Caco-2 (cell line): ENCODE measurements around the gene GALNT17. TPM values are rescaled to one million over a fixed set of nuclear protein-coding genes. Genes with fewer than 3 reads are reported as not detected.

Experiments
- BruUV-seq: library from RNA; stranded (reverse); fragments of 400-500 nt; replicated peaks from 2 replicates; lab custom pipeline; 2021; lab: Mats Ljungman, UMichigan
- CTCF ChIA-PET: fragments of 300-600 bp; sonication (Branson Sonifier 250); formaldehyde crosslinking; loops from one replicate; lab custom pipeline; 2022; ENCODE audit warnings: antibody characterized with exemption; lab: Charles Lee
- POLR2A ChIA-PET: fragments of 300-600 bp; sonication (Branson Sonifier 250); formaldehyde crosslinking; loops from one replicate; lab custom pipeline; 2022; ENCODE audit warnings: antibody characterized with exemption; lab: Charles Lee
- DNase-seq, 2 experiments: peaks; one replicate each; pipeline versions ENCODE4 v3.0.0 to v3.0.0-alpha.2; 2020 to 2022
- H3K27me3 ChIP-seq: replicated peaks from 2 replicates; pipeline ENCODE4 v1.6.0; 2011; ENCODE audit warnings: low read length; ENCODE audit not compliant: control insufficient read depth, insufficient read depth
- H3K36me3 ChIP-seq: 2 replicates; pipeline ENCODE4 v1.5.1; 2011; ENCODE audit warnings: low read length; ENCODE audit not compliant: control insufficient read depth, insufficient read depth
- H3K4me1 ChIP-seq: fragments of 250-450 bp; sonication (Bioruptor Pico); 2 replicates; pipeline ENCODE4 v1.5.1; 2020; ENCODE audit warnings: mild to moderate bottlenecking
- H3K4me3 ChIP-seq: 2 replicates; pipeline ENCODE4 v1.5.1; 2011; ENCODE audit warnings: low read depth, mild to moderate bottlenecking, control low read depth, low read length
- H3K9me3 ChIP-seq: fragments of 250-450 bp; sonication (Bioruptor Pico); 2 replicates; pipeline ENCODE4 v1.5.1; 2020; ENCODE audit warnings: mild to moderate bottlenecking, moderate library complexity
- H3K27ac Mint-ChIP-seq: one replicate; pipeline ENCODE4 v1.8.0; 2022; ENCODE audit warnings: mixed read lengths; ENCODE audit not compliant: unreplicated experiment
- H3K27me3 Mint-ChIP-seq: one replicate; pipeline ENCODE4 v1.8.0; 2022; ENCODE audit warnings: mixed read lengths; ENCODE audit not compliant: insufficient read depth, unreplicated experiment
- H3K36me3 Mint-ChIP-seq: one replicate; pipeline ENCODE4 v1.8.0; 2022; ENCODE audit warnings: mild to moderate bottlenecking, mixed read lengths; ENCODE audit not compliant: insufficient read depth, unreplicated experiment
- H3K4me1 Mint-ChIP-seq: one replicate; pipeline ENCODE4 v1.8.0; 2022; ENCODE audit warnings: low read depth, mixed read lengths; ENCODE audit not compliant: unreplicated experiment
- H3K4me3 Mint-ChIP-seq: one replicate; pipeline ENCODE4 v1.8.0; 2022; ENCODE audit warnings: mild to moderate bottlenecking, moderate library complexity, mixed read lengths; ENCODE audit not compliant: unreplicated experiment
- H3K9me3 Mint-ChIP-seq: one replicate; pipeline ENCODE4 v1.8.0; 2022; ENCODE audit warnings: mixed read lengths; ENCODE audit not compliant: unreplicated experiment
- CTCF ChIP-seq, 2 experiments: fragments of 200-600 bp in 1 of 2; IDR thresholded peaks; 1 replicate in 1 of 2; 2 replicates in 1 of 2; pipeline versions ENCODE4 v1.5.1 to v1.8.0; 2011 to 2022; ENCODE audit warnings: antibody characterized with exemption in 1 of 2, control low read depth in 1 of 2, inconsistent platforms in 1 of 2, low read depth in 1 of 2, low read length in 1 of 2, mild to moderate bottlenecking in 1 of 2, moderate library complexity in 1 of 2; ENCODE audit not compliant: insufficient read depth in 1 of 2, severe bottlenecking in 1 of 2, unreplicated experiment in 1 of 2
- intact Hi-C: fragments of 100-400 bp; cut with micrococcal nuclease; formaldehyde crosslinking; loops from one replicate; pipeline ENCODE4 v1.10.0; 2022; ENCODE audit not compliant: unreplicated experiment
- total RNA-seq: library from RNA; stranded (reverse); gene quantifications from 2 replicates; pipeline ENCODE4 v1.2.3, GENCODE V29; 2022

GALNT17 gene
- total RNA-seq, 1 experiment from 2014 or later = not detected

DNA sequence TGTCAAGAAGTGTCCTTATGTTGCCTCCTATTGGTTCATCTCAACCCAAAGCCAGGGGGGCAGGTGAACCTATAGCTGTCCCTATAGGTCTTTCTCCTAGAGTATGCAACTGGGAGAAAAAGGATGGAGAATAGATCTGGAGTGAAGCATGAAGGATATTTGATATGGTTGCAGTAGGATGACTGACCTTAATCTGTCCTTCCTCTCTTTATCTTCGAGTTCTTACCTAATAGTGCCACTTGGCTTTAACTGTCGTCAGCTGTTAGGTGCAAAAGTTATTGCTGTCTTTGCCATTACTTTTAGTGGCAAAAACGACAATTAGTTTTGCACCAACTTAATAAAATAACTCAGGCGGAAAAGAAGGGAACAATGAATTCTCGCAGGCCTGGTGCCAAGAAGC lies 196.0 kb downstream of the GALNT17 start:
- ChIA-PET POLR2A (no interaction called here), CTCF (no interaction called here)
- no TSS peak for BruUV-seq
- H3K27ac Mint-ChIP-seq = no peak overlapping the region
- no peak overlapping the region for H3K4me3 Mint-ChIP-seq
- H3K4me1 Mint-ChIP-seq = no peaks in the 10 kb centered on the region
- no peaks in the 10 kb centered on the region for H3K27me3 Mint-ChIP-seq
- H3K9me3 Mint-ChIP-seq = peaks cover 10% of the 10 kb centered on the region
- no peaks in the 10 kb centered on the region; the same call in 1 of the 2 replicates for H3K9me3 ChIP-seq
- H3K36me3 Mint-ChIP-seq = no peaks in the 10 kb centered on the region
- intact Hi-C loops = no loop called here
- no peak for DNase-seq
- no peak overlapping the region for H3K4me3 ChIP-seq
- H3K36me3 ChIP-seq = no peaks in the 10 kb centered on the region
- H3K4me1 ChIP-seq = no peaks in the 10 kb centered on the region
- no peaks in the 10 kb centered on the region for H3K27me3 ChIP-seq
- no peak for TF ChIP-seq CTCF (IDR thresholded peaks at IDR 0.05; ENCODE audit: insufficient read depth in 1 of 2, low read depth in 1 of 2, low read length in 1 of 2, severe bottlenecking in 1 of 2, unreplicated experiment in 1 of 2)

DNA sequence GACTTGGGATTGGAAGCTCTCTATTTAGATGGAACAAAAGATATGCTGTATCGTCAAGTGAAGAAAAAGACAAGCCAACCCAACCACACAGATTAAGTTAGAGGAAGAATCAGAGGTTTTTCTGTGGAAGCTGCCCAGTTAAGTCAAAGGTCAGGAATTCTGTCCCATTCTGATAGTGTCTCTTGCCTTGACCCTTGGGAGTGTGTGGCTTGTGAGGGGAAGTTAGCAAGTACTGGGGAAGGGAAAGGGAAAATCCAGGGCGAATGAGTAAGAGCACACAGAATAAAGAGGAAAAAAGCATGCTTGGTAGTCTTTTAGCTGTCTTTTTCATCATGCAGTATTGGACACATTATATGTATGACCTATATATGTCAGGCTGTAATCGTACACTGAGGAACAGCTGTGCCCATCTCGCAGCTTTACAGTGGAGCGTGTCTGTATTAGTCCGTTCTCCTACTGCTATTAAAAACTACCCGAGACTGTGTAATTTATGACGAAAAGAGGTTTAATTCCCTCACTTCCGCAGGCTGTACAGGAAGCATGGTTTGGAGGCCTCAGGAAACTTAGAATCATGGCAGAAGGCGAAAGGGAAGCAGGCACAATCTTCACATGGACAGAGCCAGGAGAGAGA lies 197.2 kb downstream of the GALNT17 start:
- POLR2A ChIA-PET = no interaction called here
- TF ChIP-seq CTCF (IDR thresholded peaks at IDR 0.05; ENCODE audit: insufficient read depth in 1 of 2, low read depth in 1 of 2, low read length in 1 of 2, severe bottlenecking in 1 of 2, unreplicated experiment in 1 of 2) = no peak
- H3K27ac Mint-ChIP-seq = no peak overlapping the region

GRCh38 chr7:71332207-71332606 lies 200.3 kb downstream of the GALNT17 start:
- Mint-ChIP-seq H3K4me3 (no peak overlapping the region), H3K9me3 (peaks cover 18% of the 10 kb centered on the region), H3K27me3 (no peaks in the 10 kb centered on the region), H3K36me3 (no peaks in the 10 kb centered on the region), H3K27ac (no peak overlapping the region), H3K4me1 (no peaks in the 10 kb centered on the region)
- POLR2A ChIA-PET = interaction anchor here (0.6 kb wide), 1 partner anchor 623 kb away, joined by 11 read pairs; no protein-coding TSS in a partner anchor
- H3K4me3 ChIP-seq = no peak overlapping the region
- H3K4me1 ChIP-seq = no peaks in the 10 kb centered on the region
- CTCF ChIA-PET = no interaction called here
- no peak for TF ChIP-seq CTCF (IDR thresholded peaks at IDR 0.05; ENCODE audit: insufficient read depth in 1 of 2, low read depth in 1 of 2, low read length in 1 of 2, severe bottlenecking in 1 of 2, unreplicated experiment in 1 of 2)
- H3K27me3 ChIP-seq = no peaks in the 10 kb centered on the region
- no peaks in the 10 kb centered on the region for H3K36me3 ChIP-seq
- DNase-seq = no peak
- intact Hi-C loops = no loop called here
- H3K9me3 ChIP-seq = no peaks in the 10 kb centered on the region; the same call in 1 of the 2 replicates
- no TSS peak for BruUV-seq

More for the DNA sequence above, 197.2 kb downstream of the GALNT17 start:
- H3K36me3 Mint-ChIP-seq = no peaks in the 10 kb centered on the region
- H3K9me3 Mint-ChIP-seq = peaks cover 10% of the 10 kb centered on the region
- Histone ChIP-seq H3K27me3 (no peaks in the 10 kb centered on the region), H3K9me3 (no peaks in the 10 kb centered on the region; the same call in 1 of the 2 replicates), H3K4me1 (no peaks in the 10 kb centered on the region), H3K4me3 (no peak overlapping the region), H3K36me3 (no peaks in the 10 kb centered on the region)
- no peaks in the 10 kb centered on the region for H3K27me3 Mint-ChIP-seq
- CTCF ChIA-PET = no interaction called here
- no TSS peak for BruUV-seq
- no peak for DNase-seq
- intact Hi-C loops = no loop called here
- no peaks in the 10 kb centered on the region for H3K4me1 Mint-ChIP-seq
- no peak overlapping the region for H3K4me3 Mint-ChIP-seq
